Astrocyte (in vitro differentiated cells and primary cell): ENCODE data around the gene PRXL2B. TPM values are rescaled to one million over a fixed set of nuclear protein-coding genes. Genes with fewer than 3 reads are reported as not detected.

Source experiments
- DNase-seq: peaks from one replicate; pipeline ENCODE4 v3.0.0-alpha.2; 2010; ENCODE audit warnings: low read depth
- FAIRE-seq: peaks from 2 replicates; lab custom pipeline; 2011; peaks lifted over from hg19 to GRCh38; lab: Jason Lieb, UNC
- H2AFZ ChIP-seq: 2 replicates; pipeline ENCODE4 v1.6.0; 2012; ENCODE audit warnings: low read depth, low read length, inconsistent platforms
- H3K27ac ChIP-seq: 2 replicates; pipeline ENCODE4 v1.5.1; 2011; ENCODE audit warnings: low read depth, low read length, inconsistent platforms
- H3K27me3 ChIP-seq: 2 replicates; pipeline ENCODE4 v1.6.0; 2011; ENCODE audit warnings: low read length, inconsistent platforms; ENCODE audit not compliant: insufficient read depth
- H3K36me3 ChIP-seq: 2 replicates; pipeline ENCODE4 v1.5.1; 2011; ENCODE audit warnings: low read length, inconsistent platforms; ENCODE audit not compliant: insufficient read depth
- H3K4me1 ChIP-seq: 2 replicates; pipeline ENCODE4 v1.5.1; 2011; ENCODE audit warnings: low read length, inconsistent platforms; ENCODE audit not compliant: insufficient read depth
- H3K4me2 ChIP-seq: 2 replicates; pipeline ENCODE4 v1.6.0; 2012; ENCODE audit warnings: low read length, inconsistent platforms
- H3K4me3 ChIP-seq: 2 replicates; pipeline ENCODE4 v1.5.1; 2011; ENCODE audit warnings: low read depth, mild to moderate bottlenecking, low read length, inconsistent platforms; ENCODE audit not compliant: insufficient read depth
- H3K79me2 ChIP-seq: 2 replicates; pipeline ENCODE4 v1.6.0; 2012; ENCODE audit warnings: mild to moderate bottlenecking, low read length, inconsistent platforms; ENCODE audit not compliant: insufficient read depth
- H3K9ac ChIP-seq: 2 replicates; pipeline ENCODE4 v1.6.0; 2012; ENCODE audit warnings: mild to moderate bottlenecking, low read length, inconsistent platforms
- H3K9me3 ChIP-seq: 2 replicates; pipeline ENCODE4 v1.5.1; 2012; ENCODE audit warnings: low read depth, mild to moderate bottlenecking, low read length, inconsistent platforms; ENCODE audit not compliant: insufficient read depth
- H4K20me1 ChIP-seq: 2 replicates; pipeline ENCODE4 v1.6.0; 2012; ENCODE audit warnings: low read length, inconsistent platforms; ENCODE audit not compliant: insufficient read depth
- H3K27ac Mint-ChIP-seq: one replicate; pipeline ENCODE4 v1.8.0; 2021; ENCODE audit warnings: mild to moderate bottlenecking, mixed read lengths; ENCODE audit not compliant: unreplicated experiment
- H3K27me3 Mint-ChIP-seq: one replicate; pipeline ENCODE4 v1.8.0; 2021; ENCODE audit warnings: low read depth, mixed read lengths; ENCODE audit not compliant: unreplicated experiment
- H3K36me3 Mint-ChIP-seq: one replicate; pipeline ENCODE4 v1.8.0; 2021; ENCODE audit warnings: low read depth, mixed read lengths; ENCODE audit not compliant: unreplicated experiment
- H3K4me1 Mint-ChIP-seq: one replicate; pipeline ENCODE4 v1.8.0; 2021; ENCODE audit warnings: low read depth, mixed read lengths; ENCODE audit not compliant: unreplicated experiment
- H3K4me3 Mint-ChIP-seq: one replicate; pipeline ENCODE4 v1.8.0; 2021; ENCODE audit warnings: mild to moderate bottlenecking, moderate library complexity, mixed read lengths; ENCODE audit not compliant: unreplicated experiment
- H3K9me3 Mint-ChIP-seq: one replicate; pipeline ENCODE4 v1.8.0; 2021; ENCODE audit warnings: mild to moderate bottlenecking, mixed read lengths; ENCODE audit not compliant: unreplicated experiment
- EZH2 ChIP-seq: IDR thresholded peaks from 2 replicates; pipeline ENCODE4 v1.6.1; 2012; ENCODE audit warnings: mild to moderate bottlenecking, low read length, inconsistent platforms; ENCODE audit not compliant: insufficient read depth
- total RNA-seq: library from RNA; stranded (reverse); gene quantifications from 2 replicates; pipeline ENCODE4 v1.2.1, GENCODE V29; 2021
- TF ChIP-seq, protein P1 (sequence below): IDR thresholded peaks from 2 replicates; pipeline ENCODE4 v1.5.1; 2011; ENCODE audit warnings: low read depth, mild to moderate bottlenecking, inconsistent platforms, low read length, moderate library complexity; ENCODE audit not compliant: insufficient read depth

Gene PRXL2B
- total RNA-seq, 1 donor from 2014 or later, result 19.2 TPM

GRCh38 chr1:2606396-2606880 lies 19.9 kb downstream of the PRXL2B start:
- Histone ChIP-seq H3K9ac (no peak overlapping the region), H3K4me3 (no peak overlapping the region), H3K27ac (no peak overlapping the region), H3K79me2 (no peaks in the 10 kb centered on the region), H4K20me1 (no peaks in the 10 kb centered on the region), H3K9me3 (no peaks in the 10 kb centered on the region), H3K4me1 (peaks cover 8% of the 10 kb centered on the region), H3K27me3 (peaks cover 7% of the 10 kb centered on the region), H3K36me3 (no peaks in the 10 kb centered on the region), H2AFZ (no peak overlapping the region), H3K4me2 (no peak overlapping the region)
- Mint-ChIP-seq H3K27me3 (peaks cover 23% of the 10 kb centered on the region), H3K4me3 (no peak overlapping the region), H3K36me3 (no peaks in the 10 kb centered on the region), H3K27ac (no peak overlapping the region), H3K4me1 (no peaks in the 10 kb centered on the region), H3K9me3 (peaks cover 2% of the 10 kb centered on the region)
- DNase-seq, result no peak
- no peak for TF ChIP-seq EZH2
- no peak for FAIRE-seq

DNA sequence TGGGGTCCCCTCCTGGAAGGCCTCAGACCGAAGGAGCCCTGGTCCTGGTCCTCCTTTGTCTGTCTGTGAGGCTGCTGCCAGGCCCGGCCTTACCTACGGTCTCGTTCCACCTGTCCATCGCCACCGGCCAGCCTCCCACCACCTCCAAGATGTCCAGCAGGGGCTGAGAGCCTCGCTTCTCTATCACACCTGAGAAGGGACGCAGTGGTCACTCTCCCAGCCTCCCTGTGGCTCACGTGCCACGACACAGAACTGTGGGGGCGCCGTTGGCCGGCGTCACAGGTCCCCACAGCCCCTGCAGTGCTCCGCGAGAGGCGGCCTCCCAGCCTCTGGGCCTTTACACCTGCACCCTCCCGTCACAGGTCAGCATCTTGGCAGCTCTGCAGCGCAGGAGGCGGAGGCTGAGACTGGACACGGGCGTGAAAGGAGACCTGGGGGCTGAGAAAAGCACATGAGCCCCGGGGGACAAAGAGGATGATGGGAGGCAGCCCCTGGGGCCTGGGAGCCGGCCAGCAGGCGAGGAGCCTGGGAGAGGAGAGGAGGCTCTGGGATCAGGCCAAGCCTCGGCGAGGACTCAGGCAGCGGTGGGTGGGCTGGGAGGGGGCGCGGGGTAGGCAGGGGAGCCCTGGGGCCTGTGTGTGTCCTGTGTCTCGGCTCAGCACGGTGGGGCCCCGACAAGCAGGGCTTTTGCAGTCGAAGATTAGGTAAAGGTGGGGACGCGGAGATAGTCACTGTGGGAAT lies 20.5 kb downstream of the PRXL2B start:
- H4K20me1 ChIP-seq, result no peaks in the 10 kb centered on the region
- FAIRE-seq (no peak), DNase-seq (no peak)
- Mint-ChIP-seq H3K27me3 (peaks cover 18% of the 10 kb centered on the region), H3K9me3 (peaks cover 2% of the 10 kb centered on the region), H3K4me1 (no peaks in the 10 kb centered on the region), H3K36me3 (no peaks in the 10 kb centered on the region), H3K4me3 (no peak overlapping the region), H3K27ac (no peak overlapping the region)
- TF ChIP-seq, protein P1, sequence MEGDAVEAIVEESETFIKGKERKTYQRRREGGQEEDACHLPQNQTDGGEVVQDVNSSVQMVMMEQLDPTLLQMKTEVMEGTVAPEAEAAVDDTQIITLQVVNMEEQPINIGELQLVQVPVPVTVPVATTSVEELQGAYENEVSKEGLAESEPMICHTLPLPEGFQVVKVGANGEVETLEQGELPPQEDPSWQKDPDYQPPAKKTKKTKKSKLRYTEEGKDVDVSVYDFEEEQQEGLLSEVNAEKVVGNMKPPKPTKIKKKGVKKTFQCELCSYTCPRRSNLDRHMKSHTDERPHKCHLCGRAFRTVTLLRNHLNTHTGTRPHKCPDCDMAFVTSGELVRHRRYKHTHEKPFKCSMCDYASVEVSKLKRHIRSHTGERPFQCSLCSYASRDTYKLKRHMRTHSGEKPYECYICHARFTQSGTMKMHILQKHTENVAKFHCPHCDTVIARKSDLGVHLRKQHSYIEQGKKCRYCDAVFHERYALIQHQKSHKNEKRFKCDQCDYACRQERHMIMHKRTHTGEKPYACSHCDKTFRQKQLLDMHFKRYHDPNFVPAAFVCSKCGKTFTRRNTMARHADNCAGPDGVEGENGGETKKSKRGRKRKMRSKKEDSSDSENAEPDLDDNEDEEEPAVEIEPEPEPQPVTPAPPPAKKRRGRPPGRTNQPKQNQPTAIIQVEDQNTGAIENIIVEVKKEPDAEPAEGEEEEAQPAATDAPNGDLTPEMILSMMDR, result no peak
- no peak for TF ChIP-seq EZH2
- no peak overlapping the region for H2AFZ ChIP-seq
- no peaks in the 10 kb centered on the region for H3K79me2 ChIP-seq
- no peak overlapping the region for H3K4me2 ChIP-seq
- H3K9ac ChIP-seq, result no peak overlapping the region
- H3K27ac ChIP-seq, result no peak overlapping the region
- H3K27me3 ChIP-seq, result peaks cover 7% of the 10 kb centered on the region
- no peaks in the 10 kb centered on the region for H3K36me3 ChIP-seq
- H3K4me1 ChIP-seq, result peaks cover 8% of the 10 kb centered on the region
- H3K9me3 ChIP-seq, result no peaks in the 10 kb centered on the region
- no peak overlapping the region for H3K4me3 ChIP-seq

- peaks cover 2% of the 10 kb centered on the region for H3K9me3 Mint-ChIP-seq
- no peak overlapping the region for H3K27ac Mint-ChIP-seq
- Histone ChIP-seq H2AFZ (no peak overlapping the region), H4K20me1 (no peaks in the 10 kb centered on the region), H3K9ac (no peak overlapping the region), H3K4me1 (peaks cover 8% of the 10 kb centered on the region), H3K27me3 (peaks cover 7% of the 10 kb centered on the region), H3K79me2 (no peaks in the 10 kb centered on the region), H3K36me3 (no peaks in the 10 kb centered on the region), H3K4me2 (no peak overlapping the region), H3K4me3 (no peak overlapping the region), H3K9me3 (no peaks in the 10 kb centered on the region), H3K27ac (no peak overlapping the region)
- no peak overlapping the region for H3K4me3 Mint-ChIP-seq
- no peaks in the 10 kb centered on the region for H3K36me3 Mint-ChIP-seq
- no peak for FAIRE-seq
- H3K27me3 Mint-ChIP-seq, result peaks cover 16% of the 10 kb centered on the region
- DNase-seq, result no peak
- TF ChIP-seq, protein P1, result no peak
- TF ChIP-seq EZH2, result no peak
- no peaks in the 10 kb centered on the region for H3K4me1 Mint-ChIP-seq
Measured at GRCh38 chr1:2607641-2608091, 21.1 kb downstream of the PRXL2B start.
